ENCODE data around the gene MBNL1. TPM values are rescaled to one million over a fixed set of nuclear protein-coding genes. Genes with fewer than 3 reads are reported as not detected.

The MBNL1 gene
- total RNA-seq, 6 experiments from 2014 or later, result 200 to 291 (median 244) TPM

- Mint-ChIP-seq H3K9me3 (peaks cover 5% of the 10 kb centered on the region), H3K27ac (no peak overlapping the region; the same call in 1 of the 2 replicates), H3K4me3 (peak overlapping the region; percentile 17; the same call in 1 of the 2 replicates), H3K4me1 (ENCODE audit: low read depth) (peaks cover 33% of the 10 kb centered on the region), H3K36me3 (ENCODE audit: low read depth) (no peaks in the 10 kb centered on the region), H3K27me3 (ENCODE audit: insufficient read depth) (no peaks in the 10 kb centered on the region; the same call in 1 of the 2 replicates)
- no peak for TF ChIP-seq CTCF (IDR thresholded peaks at IDR 0.05)
- DNase-seq, result no peak
Measured at GRCh38 chr3:152234657-152235375, 33.9 kb upstream of the MBNL1 start.

- DNase-seq, result peak; percentile 48
- H3K27ac Mint-ChIP-seq, result peak overlapping the region; percentile 78
Measured at GRCh38 chr3:152235709-152236298, 32.9 kb upstream of the MBNL1 start.

GRCh38 chr3:152236716-152237115 is 32.0 kb upstream of the MBNL1 start:
- Mint-ChIP-seq H3K4me1 (ENCODE audit: low read depth) (peaks cover 50% of the 10 kb centered on the region), H3K36me3 (ENCODE audit: low read depth) (no peaks in the 10 kb centered on the region), H3K4me3 (peak overlapping the region; percentile 41), H3K27me3 (ENCODE audit: insufficient read depth) (no peaks in the 10 kb centered on the region; the same call in 1 of the 2 replicates), H3K27ac (peak overlapping the region; percentile 83), H3K9me3 (peaks cover 5% of the 10 kb centered on the region)
- TF ChIP-seq CTCF (IDR thresholded peaks at IDR 0.05), result no peak
- DNase-seq, result peak; percentile 16

More at GRCh38 chr3:152235709-152236298, 32.9 kb upstream of the MBNL1 start:
- H3K4me1 Mint-ChIP-seq (ENCODE audit: low read depth), result peaks cover 43% of the 10 kb centered on the region
- no peak for TF ChIP-seq CTCF (IDR thresholded peaks at IDR 0.05)
- peak overlapping the region; percentile 23; the same call in 1 of the 2 replicates for H3K4me3 Mint-ChIP-seq
- no peaks in the 10 kb centered on the region; the same call in 1 of the 2 replicates for H3K27me3 Mint-ChIP-seq (ENCODE audit: insufficient read depth)
- no peaks in the 10 kb centered on the region for H3K36me3 Mint-ChIP-seq (ENCODE audit: low read depth)
- peaks cover 5% of the 10 kb centered on the region for H3K9me3 Mint-ChIP-seq

- Mint-ChIP-seq H3K4me3 (no peak overlapping the region), H3K27me3 (ENCODE audit: insufficient read depth) (no peaks in the 10 kb centered on the region; the same call in 1 of the 2 replicates), H3K27ac (no peak overlapping the region), H3K4me1 (ENCODE audit: low read depth) (peaks cover 35% of the 10 kb centered on the region), H3K9me3 (peaks cover 5% of the 10 kb centered on the region), H3K36me3 (ENCODE audit: low read depth) (no peaks in the 10 kb centered on the region)
- TF ChIP-seq CTCF (IDR thresholded peaks at IDR 0.05), result no peak
- no peak for DNase-seq
Measured at GRCh38 chr3:152241142-152242017, 27.3 kb upstream of the MBNL1 start.

GRCh38 chr3:152243301-152243711 is 25.4 kb upstream of the MBNL1 start:
- Mint-ChIP-seq H3K4me1 (ENCODE audit: low read depth) (peaks cover 27% of the 10 kb centered on the region), H3K9me3 (no peaks in the 10 kb centered on the region), H3K27me3 (ENCODE audit: insufficient read depth) (no peaks in the 10 kb centered on the region), H3K4me3 (no peak overlapping the region), H3K27ac (no peak overlapping the region), H3K36me3 (ENCODE audit: low read depth) (no peaks in the 10 kb centered on the region)
- no peak for DNase-seq
- no peak for TF ChIP-seq CTCF (IDR thresholded peaks at IDR 0.05)
